K562 (cell line): Measurements from ENCODE around the gene PCCB. TPM values are rescaled to one million over a fixed set of nuclear protein-coding genes. Genes with fewer than 3 reads are reported as not detected.

Source experiments
- ATAC-seq: fragments of 200-7000 bp; cut with Tn5 transposase; 3 replicates; pipeline ENCODE4 v1.9.1; 2020; ENCODE audit warnings: moderate library complexity
- BruUV-seq: library from RNA; stranded (reverse); fragments of 400-500 nt; replicated peaks from 2 replicates; lab custom pipeline; 2021; lab: Mats Ljungman, UMichigan
- CTCF ChIA-PET: fragments of 300-600 bp; formaldehyde crosslinking; extraction: SDS; loops from one replicate; lab custom pipeline; 2021; ENCODE audit warnings: low intra/inter-chr PET ratio; lab: Yijun Ruan, JAX
- POLR2A ChIA-PET: fragments of 300-600, 350-650 bp; sonication (Branson Sonifier 250); formaldehyde crosslinking; extraction: SDS; loops from one replicate; lab custom pipeline; 2021; ENCODE audit warnings: antibody characterized with exemption, inconsistent platforms; lab: Yijun Ruan, JAX
- DNase-seq, 4 experiments: peaks; one replicate each; pipeline versions ENCODE4 v3.0.0 to v3.0.0-alpha.2; 2011 to 2018; ENCODE audit warnings: low spot score in 3 of 4, mixed read lengths in 3 of 4; ENCODE audit errors: extremely low read depth in 1 of 4
- FAIRE-seq: peaks from 2 replicates; lab custom pipeline; 2011; peaks lifted over from hg19 to GRCh38; lab: Jason Lieb, UNC
- H2AFZ ChIP-seq: 2 replicates; pipeline ENCODE4 v1.6.0; 2011; ENCODE audit warnings: low read depth, low read length, control low read depth, inconsistent platforms
- H3K27ac ChIP-seq: fragments of 200-600 bp; 3 replicates; pipeline ENCODE4 v1.8.0; 2011; ENCODE audit warnings: low read depth, mild to moderate bottlenecking, control low read depth, inconsistent platforms, low read length, moderate library complexity, mixed read lengths; ENCODE audit errors: extremely low read depth
- H3K27me3 ChIP-seq, 2 experiments: fragments of 300-600 bp in 1 of 2; 2 replicates in 1 of 2; 3 replicates in 1 of 2; pipeline versions ENCODE4 v1.6.0 to v1.8.0; 2011; ENCODE audit warnings: inconsistent platforms in 2 of 2, low read length in 2 of 2, mild to moderate bottlenecking in 1 of 2, mixed read lengths in 1 of 2, moderate library complexity in 1 of 2; ENCODE audit not compliant: control insufficient read depth in 2 of 2, insufficient read depth in 2 of 2
- H3K36me3 ChIP-seq: fragments of 300-600 bp; 3 replicates; pipeline ENCODE4 v1.8.0; 2011; ENCODE audit warnings: mild to moderate bottlenecking, low read length, inconsistent platforms; ENCODE audit not compliant: control insufficient read depth, insufficient read depth
- H3K4me1 ChIP-seq, 2 experiments: fragments of 200-600 bp in 1 of 2; replicated peaks in 1 of 2; 2 replicates in 1 of 2; 3 replicates in 1 of 2; pipeline versions ENCODE4 v1.5.1 to v1.8.0; 2011; ENCODE audit warnings: inconsistent platforms in 2 of 2, low read length in 2 of 2, mild to moderate bottlenecking in 1 of 2, mixed read lengths in 1 of 2, moderate library complexity in 1 of 2; ENCODE audit not compliant: control insufficient read depth in 2 of 2, insufficient read depth in 2 of 2
- H3K4me2 ChIP-seq: 2 replicates; pipeline ENCODE4 v1.6.1; 2011; ENCODE audit warnings: low read length, control low read depth, inconsistent platforms, mixed read lengths; ENCODE audit not compliant: insufficient read depth
- H3K4me3 ChIP-seq: fragments of 200-600 bp; sonication (generic), shearing (Covaris generic); 2 replicates; pipeline ENCODE4 v1.5.1; 2016; ENCODE audit warnings: control low read depth, inconsistent platforms
- H3K79me2 ChIP-seq: fragments of 200-600 bp; 3 replicates; pipeline ENCODE4 v1.8.0; 2011; ENCODE audit warnings: low read length, inconsistent platforms; ENCODE audit not compliant: control insufficient read depth, insufficient read depth
- H3K9ac ChIP-seq, 2 experiments: 2 replicates each; pipeline versions ENCODE4 v1.6.0 to v1.6.1; 2011; ENCODE audit warnings: low read depth in 2 of 2, low read length in 2 of 2, control low read depth in 1 of 2, inconsistent platforms in 1 of 2, mild to moderate bottlenecking in 1 of 2, mixed read lengths in 1 of 2; ENCODE audit not compliant: insufficient read depth in 1 of 2
- H3K9me1 ChIP-seq: one replicate; pipeline ENCODE4 v1.6.0; 2011; ENCODE audit warnings: inconsistent platforms, mild to moderate bottlenecking, low read length, moderate library complexity; ENCODE audit not compliant: control insufficient read depth, insufficient read depth
- H3K9me3 ChIP-seq: replicated peaks from 2 replicates; pipeline ENCODE4 v1.5.1; 2011; ENCODE audit warnings: low read depth, low read length, inconsistent platforms; ENCODE audit not compliant: control insufficient read depth, insufficient read depth
- H4K20me1 ChIP-seq: replicated peaks from 2 replicates; pipeline ENCODE4 v1.6.1; 2011; ENCODE audit warnings: low read length, inconsistent platforms, mixed read lengths; ENCODE audit not compliant: control insufficient read depth, insufficient read depth
- ARHGAP35 ChIP-seq: fragments of 450-650 bp; IDR thresholded peaks from 2 replicates; pipeline ENCODE4 v1.6.1; 2018; ENCODE audit not compliant: partially characterized antibody
- ATF7 ChIP-seq: fragments of 450-650 bp; IDR thresholded peaks from 2 replicates; pipeline ENCODE4 v1.7.1; 2014; ENCODE audit warnings: mild to moderate bottlenecking, moderate library complexity
- CCAR2 ChIP-seq: fragments of 200-400 bp; formaldehyde crosslinking; IDR thresholded peaks from 2 replicates; pipeline ENCODE4 v1.6.1; 2017; ENCODE audit warnings: mild to moderate bottlenecking, low read depth, low read length
- CCNT2 ChIP-seq: IDR thresholded peaks from 2 replicates; pipeline ENCODE4 v1.6.1; 2011; ENCODE audit warnings: borderline replicate concordance, low read depth, mild to moderate bottlenecking, moderate library complexity, mixed read lengths, low read length; ENCODE audit not compliant: insufficient read length; ENCODE audit errors: extremely low read depth
- EGR1 ChIP-seq: fragments of 450-650 bp; conservative IDR thresholded peaks from 2 replicates; pipeline ENCODE4 v1.6.1; 2017; ENCODE audit warnings: mild to moderate bottlenecking
- GATAD2B ChIP-seq: fragments of 450-650 bp; IDR thresholded peaks from 2 replicates; pipeline ENCODE4 v1.6.1; 2017; ENCODE audit warnings: mild to moderate bottlenecking, borderline replicate concordance
- MCM3 ChIP-seq: fragments of 450-650 bp; IDR thresholded peaks from 2 replicates; pipeline ENCODE4 v1.6.1; 2016
- MEF2A ChIP-seq: IDR thresholded peaks from 2 replicates; pipeline ENCODE4 v1.6.1; 2011; ENCODE audit warnings: low read depth, mild to moderate bottlenecking, low read length, moderate library complexity; ENCODE audit not compliant: control insufficient read depth
- NCOA1 ChIP-seq: fragments of 450-650 bp; IDR thresholded peaks from 2 replicates; pipeline ENCODE4 v1.6.1; 2016; ENCODE audit warnings: low read depth
- NFATC3 ChIP-seq: fragments of 450-650 bp; IDR thresholded peaks from 2 replicates; pipeline ENCODE4 v1.6.1; 2017; ENCODE audit warnings: mild to moderate bottlenecking
- PML ChIP-seq: IDR thresholded peaks from 2 replicates; pipeline ENCODE4 v1.6.1; 2012; ENCODE audit warnings: low read length, inconsistent platforms
- RNF2 ChIP-seq: sonication (generic); IDR thresholded peaks from 2 replicates; pipeline ENCODE4 v1.6.1; 2016
- SIN3B ChIP-seq: fragments of 450-650 bp; IDR thresholded peaks from 2 replicates; pipeline ENCODE4 v1.6.1; 2017; ENCODE audit warnings: low read depth, mild to moderate bottlenecking, moderate library complexity
- TAF1 ChIP-seq: IDR thresholded peaks from 2 replicates; pipeline ENCODE4 v1.6.1; 2011; ENCODE audit warnings: mild to moderate bottlenecking, low read length, moderate library complexity; ENCODE audit not compliant: insufficient read depth, control insufficient read depth, severe bottlenecking; ENCODE audit errors: extremely low read depth
- TCF7L2 ChIP-seq: fragments of 150-350 bp; IDR thresholded peaks from 2 replicates; pipeline ENCODE4 v1.6.1; 2016; ENCODE audit warnings: low read depth, mild to moderate bottlenecking, low read length, moderate library complexity
- TRIM28 ChIP-seq: fragments of 450-650 bp; IDR thresholded peaks from 2 replicates; pipeline ENCODE4 v1.6.1; 2017
- ZC3H8 ChIP-seq: fragments of 450-650 bp; IDR thresholded peaks from 2 replicates; pipeline ENCODE4 v1.6.1; 2017
- ZFP30 ChIP-seq: fragments of 250-450 bp; sonication (Bioruptor Pico); IDR thresholded peaks from 2 replicates; pipeline ENCODE4 v1.8.0; 2022; ENCODE audit warnings: moderate library complexity, mild to moderate bottlenecking, inconsistent platforms, borderline replicate concordance
- ZNF184 ChIP-seq: sonication (generic); formaldehyde crosslinking; IDR thresholded peaks from 2 replicates; pipeline ENCODE4 v1.5.0; 2020; ENCODE audit warnings: missing genetic modification reagents
- WGBS: fragments of 100-300 bp; shearing (Covaris generic); methylation state at CpG from one replicate; pipeline ENCODE4 v1.1.6; 2016; ENCODE audit warnings: low coverage, mixed read lengths; ENCODE audit not compliant: insufficient coverage; ENCODE audit errors: missing lambda C conversion rate; 5-methylcytosine and 5-hydroxymethylcytosine counted together
- in situ Hi-C: fragments of 300-500 bp; cut with MboI; formaldehyde crosslinking; loops from 4 replicates; pipeline ENCODE4 v1.15.0; 2018; ENCODE audit warnings: inconsistent platforms, mixed read lengths
- intact Hi-C: fragments of 100-400 bp; cut with micrococcal nuclease; formaldehyde crosslinking; loops from 2 replicates; pipeline ENCODE4 v1.14.2; 2022
- polyA plus RNA-seq, 8 experiments: library from polyadenylated mRNA; depleted of rRNA in 4 of 8; stranded (reverse) in 5 of 8; unstranded in 3 of 8; fragments of >200 nt; fragmentation: Nextera tagmentation in 2 of 8; fragmentation: Illumina TruSeq in 1 of 8; extraction: Ambion mirVana in 2 of 8; extraction: Trizol in 1 of 8; gene quantifications; 2 replicates each; pipeline versions ENCODE4 v1.2.1 to v1.2.3, GENCODE V29; 2011 to 2014; ENCODE audit warnings: inconsistent platforms in 1 of 8, missing spikeins in 1 of 8
- total RNA-seq, 7 experiments: library from RNA; depleted of rRNA in 6 of 7; stranded (reverse); fragments of >200 nt in 6 of 7; fragmentation: Illumina TruSeq in 2 of 7; extraction: Trizol in 2 of 7; gene quantifications; 2 replicates each; pipeline versions ENCODE4 v1.2.1 to v1.2.3, GENCODE V29; 2011 to 2021; ENCODE audit warnings: low replicate concordance in 1 of 7
- TF ChIP-seq, protein P1 (sequence below), 2 experiments: fragments of 450-650 bp in 1 of 2; sonication (generic) in 1 of 2; formaldehyde crosslinking; conservative IDR thresholded peaks; 2 replicates each; pipeline versions ENCODE4 v1.4.0 to v1.8.1; 2020 to 2022; ENCODE audit warnings: mild to moderate bottlenecking in 1 of 2, missing genetic modification reagents in 1 of 2

Gene PCCB
- total and polyA plus RNA-seq, 9 of the 15 experiments (the other 6 are each of a cell fraction or from before 2014, with no cell fraction given): 69.5 to 173 (median 92.8) TPM

DNA sequence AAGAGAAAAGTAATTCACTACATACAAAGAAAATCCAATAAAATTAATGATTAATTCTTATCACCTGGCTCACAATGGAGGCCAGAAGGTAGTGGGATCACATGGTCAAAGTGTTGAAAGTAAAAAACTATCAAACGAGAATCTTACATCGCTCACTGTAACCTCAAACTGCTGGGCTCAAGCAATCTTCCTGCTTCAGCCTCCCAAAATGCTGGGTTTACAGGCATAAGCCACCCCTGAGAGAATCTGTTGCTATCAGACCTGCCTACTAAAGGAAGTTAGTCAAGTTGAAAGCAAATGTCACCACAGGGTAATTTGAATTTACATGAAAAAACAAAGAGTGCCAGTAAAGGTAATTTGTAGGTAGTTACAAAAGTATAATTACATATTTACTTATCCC, 103.3 kb downstream of the PCCB start:
- no peaks in the 10 kb centered on the region for H3K79me2 ChIP-seq
- FAIRE-seq (no peak), DNase-seq (no peak), ATAC-seq (no peak)
- CTCF ChIA-PET: no interaction called here
- no peaks in the 10 kb centered on the region for H3K9me3 ChIP-seq
- no peaks in the 10 kb centered on the region for H3K27me3 ChIP-seq
- no peak overlapping the region for H2AFZ ChIP-seq
- no peak overlapping the region for H3K27ac ChIP-seq
- in situ Hi-C loops: no loop called here
- H3K4me3 ChIP-seq: no peak overlapping the region
- no peak overlapping the region for H3K4me2 ChIP-seq
- no peaks in the 10 kb centered on the region for H3K4me1 ChIP-seq
- no peaks in the 10 kb centered on the region for H3K36me3 ChIP-seq
- no peaks in the 10 kb centered on the region for H4K20me1 ChIP-seq
- POLR2A ChIA-PET: no interaction called here
- TF ChIP-seq ZC3H8: no peak
- no peak for TF ChIP-seq GATAD2B
- TF ChIP-seq TRIM28: no peak
- no peak for TF ChIP-seq PML
- no peak for TF ChIP-seq ZNF184
- TF ChIP-seq NFATC3: no peak
- TF ChIP-seq RNF2: no peak
- no peak for TF ChIP-seq CCNT2
- no TSS peak for BruUV-seq
- intact Hi-C loops: no loop called here
- 88% methylated on average over 2 of the region's 2 CpGs for WGBS
- no peaks in the 10 kb centered on the region for H3K9me1 ChIP-seq
- no peak overlapping the region for H3K9ac ChIP-seq

GRCh38 chr3:136366289-136366688, 116.1 kb downstream of the PCCB start:
- POLR2A ChIA-PET: no interaction called here
- no peak for FAIRE-seq
- Histone ChIP-seq H2AFZ (no peak overlapping the region), H3K4me3 (no peak overlapping the region), H3K4me2 (no peak overlapping the region), H3K79me2 (no peaks in the 10 kb centered on the region), H3K27ac (no peak overlapping the region), H3K36me3 (no peaks in the 10 kb centered on the region; the same call in 2 of the 3 replicates), H4K20me1 (no peaks in the 10 kb centered on the region), H3K9me3 (no peaks in the 10 kb centered on the region), H3K9ac (no peak overlapping the region), H3K27me3 (no peaks in the 10 kb centered on the region), H3K9me1 (no peaks in the 10 kb centered on the region), H3K4me1 (no peaks in the 10 kb centered on the region)
- no peak for DNase-seq
- no TSS peak for BruUV-seq
- CTCF ChIA-PET: no interaction called here
- ATAC-seq: no peak
- no peak for TF ChIP-seq TAF1
- no peak for TF ChIP-seq MCM3
- no peak for TF ChIP-seq NFATC3
- TF ChIP-seq ATF7: no peak
- TF ChIP-seq EGR1: no peak
- no peak for TF ChIP-seq MEF2A
- TF ChIP-seq, protein P1, sequence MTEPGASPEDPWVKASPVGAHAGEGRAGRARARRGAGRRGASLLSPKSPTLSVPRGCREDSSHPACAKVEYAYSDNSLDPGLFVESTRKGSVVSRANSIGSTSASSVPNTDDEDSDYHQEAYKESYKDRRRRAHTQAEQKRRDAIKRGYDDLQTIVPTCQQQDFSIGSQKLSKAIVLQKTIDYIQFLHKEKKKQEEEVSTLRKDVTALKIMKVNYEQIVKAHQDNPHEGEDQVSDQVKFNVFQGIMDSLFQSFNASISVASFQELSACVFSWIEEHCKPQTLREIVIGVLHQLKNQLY (CRISPR knock-in tag; conservative IDR thresholded peaks at IDR 0.05): no peak
- no peak for TF ChIP-seq ZFP30
- no peak for TF ChIP-seq TCF7L2
- TF ChIP-seq SIN3B: no peak
- TF ChIP-seq ARHGAP35: no peak
- TF ChIP-seq CCAR2: no peak
- TF ChIP-seq NCOA1: no peak
- in situ Hi-C loops (no loop called here), intact Hi-C loops (no loop called here)
